A673 (cell line): ENCODE results near the gene TMEM138.

ENCODE experiments used
- EZH2 ChIP-seq: fragments of 200-600 bp; sonication (generic); IDR thresholded peaks from 2 replicates; pipeline ENCODE4 v1.6.1; 2017; ENCODE audit warnings: borderline replicate concordance, low read depth, mild to moderate bottlenecking, mixed read lengths, antibody characterized with exemption, low read length; ENCODE audit not compliant: poor library complexity, severe bottlenecking
- TF ChIP-seq, protein P1 (sequence below): fragments of 300-800, 200-600 bp; sonication (generic); conservative IDR thresholded peaks from 2 replicates; pipeline ENCODE4 v1.5.1; 2017; ENCODE audit warnings: low read depth, mild to moderate bottlenecking, antibody characterized with exemption, low read length, moderate library complexity, mixed read lengths

GRCh38 chr11:61372659-61373420, 10.7 kb downstream of the TMEM138 start:
- no peak for TF ChIP-seq EZH2
- TF ChIP-seq, protein P1, sequence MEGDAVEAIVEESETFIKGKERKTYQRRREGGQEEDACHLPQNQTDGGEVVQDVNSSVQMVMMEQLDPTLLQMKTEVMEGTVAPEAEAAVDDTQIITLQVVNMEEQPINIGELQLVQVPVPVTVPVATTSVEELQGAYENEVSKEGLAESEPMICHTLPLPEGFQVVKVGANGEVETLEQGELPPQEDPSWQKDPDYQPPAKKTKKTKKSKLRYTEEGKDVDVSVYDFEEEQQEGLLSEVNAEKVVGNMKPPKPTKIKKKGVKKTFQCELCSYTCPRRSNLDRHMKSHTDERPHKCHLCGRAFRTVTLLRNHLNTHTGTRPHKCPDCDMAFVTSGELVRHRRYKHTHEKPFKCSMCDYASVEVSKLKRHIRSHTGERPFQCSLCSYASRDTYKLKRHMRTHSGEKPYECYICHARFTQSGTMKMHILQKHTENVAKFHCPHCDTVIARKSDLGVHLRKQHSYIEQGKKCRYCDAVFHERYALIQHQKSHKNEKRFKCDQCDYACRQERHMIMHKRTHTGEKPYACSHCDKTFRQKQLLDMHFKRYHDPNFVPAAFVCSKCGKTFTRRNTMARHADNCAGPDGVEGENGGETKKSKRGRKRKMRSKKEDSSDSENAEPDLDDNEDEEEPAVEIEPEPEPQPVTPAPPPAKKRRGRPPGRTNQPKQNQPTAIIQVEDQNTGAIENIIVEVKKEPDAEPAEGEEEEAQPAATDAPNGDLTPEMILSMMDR: no peak
